Measurements from ENCODE around the gene NTPCR. TPM values are rescaled to one million over a fixed set of nuclear protein-coding genes. Genes with fewer than 3 reads are reported as not detected.

The NTPCR gene
- total and polyA plus RNA-seq, 4 donors: 30.8 to 51.6 (median 39.4) TPM

DNA sequence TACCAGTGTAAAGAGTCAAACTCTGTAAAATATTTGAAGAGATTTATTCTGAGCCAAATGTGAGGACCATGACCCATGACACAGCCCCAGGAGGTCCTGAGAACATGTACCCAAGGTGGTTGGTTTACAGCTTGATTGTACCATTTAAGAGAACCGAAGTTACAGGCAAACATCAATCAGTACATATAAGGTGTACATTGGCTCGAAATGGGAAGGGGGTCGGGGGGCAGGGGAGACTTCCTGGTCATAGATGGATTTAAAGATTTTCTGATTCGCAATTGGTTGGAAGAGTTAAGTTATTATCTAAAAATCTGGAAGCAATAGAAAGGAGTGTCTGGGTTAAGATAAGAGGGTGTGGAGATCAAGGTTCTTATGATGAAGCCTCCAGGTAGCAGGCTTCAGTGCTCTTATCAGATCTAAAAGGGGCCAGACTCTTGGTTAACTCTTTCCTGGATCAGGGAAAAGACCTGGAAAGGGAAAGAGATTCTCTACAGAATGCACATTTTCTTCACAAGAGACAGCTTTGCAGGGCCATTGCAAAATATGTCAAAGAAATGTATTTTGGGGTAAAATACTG lies 47.5 kb upstream of the NTPCR start:
- DNase-seq: no peak
- H3K9ac ChIP-seq (ENCODE audit: insufficient read depth in 1 of 2, low read length in 2 of 2): no peak overlapping the region
- no peak for ATAC-seq (ENCODE audit: insufficient read depth, low FRiP score)
- H3K4me1 ChIP-seq (ENCODE audit: control insufficient read depth in 5 of 5, insufficient read depth in 5 of 5, low read length in 5 of 5): peaks cover 0 to 11% (median 3%) of the 10 kb centered on the region in 5 donors
- H3K27ac ChIP-seq (ENCODE audit: low read depth in 1 of 2, low read length in 1 of 2): no peak overlapping the region
- H3K4me3 ChIP-seq: no peak overlapping the region
- H3K9me3 ChIP-seq (ENCODE audit: control insufficient read depth in 4 of 4, insufficient read depth in 3 of 4, low read length in 3 of 4): peaks cover 0 to 2% (median 0%) of the 10 kb centered on the region in 4 donors
- TF ChIP-seq, protein P1, sequence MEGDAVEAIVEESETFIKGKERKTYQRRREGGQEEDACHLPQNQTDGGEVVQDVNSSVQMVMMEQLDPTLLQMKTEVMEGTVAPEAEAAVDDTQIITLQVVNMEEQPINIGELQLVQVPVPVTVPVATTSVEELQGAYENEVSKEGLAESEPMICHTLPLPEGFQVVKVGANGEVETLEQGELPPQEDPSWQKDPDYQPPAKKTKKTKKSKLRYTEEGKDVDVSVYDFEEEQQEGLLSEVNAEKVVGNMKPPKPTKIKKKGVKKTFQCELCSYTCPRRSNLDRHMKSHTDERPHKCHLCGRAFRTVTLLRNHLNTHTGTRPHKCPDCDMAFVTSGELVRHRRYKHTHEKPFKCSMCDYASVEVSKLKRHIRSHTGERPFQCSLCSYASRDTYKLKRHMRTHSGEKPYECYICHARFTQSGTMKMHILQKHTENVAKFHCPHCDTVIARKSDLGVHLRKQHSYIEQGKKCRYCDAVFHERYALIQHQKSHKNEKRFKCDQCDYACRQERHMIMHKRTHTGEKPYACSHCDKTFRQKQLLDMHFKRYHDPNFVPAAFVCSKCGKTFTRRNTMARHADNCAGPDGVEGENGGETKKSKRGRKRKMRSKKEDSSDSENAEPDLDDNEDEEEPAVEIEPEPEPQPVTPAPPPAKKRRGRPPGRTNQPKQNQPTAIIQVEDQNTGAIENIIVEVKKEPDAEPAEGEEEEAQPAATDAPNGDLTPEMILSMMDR (IDR thresholded peaks at IDR 0.05; ENCODE audit: control extremely low read depth, extremely low read depth): no peak
- H3K27me3 ChIP-seq (ENCODE audit: control insufficient read depth in 3 of 3, insufficient read depth in 3 of 3, low read length in 2 of 3): no peaks in the 10 kb centered on the region
- no peaks in the 10 kb centered on the region for H3K36me3 ChIP-seq (ENCODE audit: control insufficient read depth in 4 of 4, insufficient read depth in 4 of 4, low read length in 4 of 4)
- WGBS, 2 donors: 88 to 92% methylated on average over 4 of the region's 4 CpGs

DNA sequence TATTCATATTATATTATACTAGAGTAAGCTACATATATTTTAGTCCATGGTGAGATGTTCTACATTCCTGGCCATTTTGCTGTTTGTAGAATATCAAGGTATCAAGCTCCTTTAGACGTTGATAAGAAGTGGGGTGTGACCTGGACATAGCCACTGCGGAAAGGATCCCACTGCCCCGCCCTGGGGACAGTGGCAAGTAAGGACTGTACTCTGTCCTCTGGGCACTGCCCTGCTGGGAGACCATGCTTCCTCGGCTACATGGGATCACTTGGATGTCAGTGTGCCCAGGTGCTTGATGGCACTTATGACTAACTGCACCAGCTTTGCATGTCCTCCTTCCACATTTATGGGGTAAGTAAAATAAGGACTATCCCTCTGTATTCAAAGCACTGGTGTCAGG lies 46.3 kb upstream of the NTPCR start:
- WGBS, 2 donors: 78 to 82% methylated on average over 4 of the region's 4 CpGs
- Histone ChIP-seq H3K36me3 (ENCODE audit: control insufficient read depth in 4 of 4, insufficient read depth in 4 of 4, low read length in 4 of 4) (no peaks in the 10 kb centered on the region), H3K9me3 (ENCODE audit: control insufficient read depth in 4 of 4, insufficient read depth in 3 of 4, low read length in 3 of 4) (peaks cover 0 to 2% (median 0%) of the 10 kb centered on the region in 4 donors), H3K27ac (ENCODE audit: low read depth in 1 of 2, low read length in 1 of 2) (no peak overlapping the region), H3K4me3 (no peak overlapping the region), H3K9ac (ENCODE audit: insufficient read depth in 1 of 2, low read length in 2 of 2) (no peak overlapping the region), H3K27me3 (ENCODE audit: control insufficient read depth in 3 of 3, insufficient read depth in 3 of 3, low read length in 2 of 3) (no peaks in the 10 kb centered on the region), H3K4me1 (ENCODE audit: control insufficient read depth in 5 of 5, insufficient read depth in 5 of 5, low read length in 5 of 5) (peaks cover 0 to 11% (median 3%) of the 10 kb centered on the region in 5 donors)
- ATAC-seq (ENCODE audit: insufficient read depth, low FRiP score) (no peak), DNase-seq (no peak)
- TF ChIP-seq, protein P1 (IDR thresholded peaks at IDR 0.05; ENCODE audit: control extremely low read depth, extremely low read depth): no peak

DNA sequence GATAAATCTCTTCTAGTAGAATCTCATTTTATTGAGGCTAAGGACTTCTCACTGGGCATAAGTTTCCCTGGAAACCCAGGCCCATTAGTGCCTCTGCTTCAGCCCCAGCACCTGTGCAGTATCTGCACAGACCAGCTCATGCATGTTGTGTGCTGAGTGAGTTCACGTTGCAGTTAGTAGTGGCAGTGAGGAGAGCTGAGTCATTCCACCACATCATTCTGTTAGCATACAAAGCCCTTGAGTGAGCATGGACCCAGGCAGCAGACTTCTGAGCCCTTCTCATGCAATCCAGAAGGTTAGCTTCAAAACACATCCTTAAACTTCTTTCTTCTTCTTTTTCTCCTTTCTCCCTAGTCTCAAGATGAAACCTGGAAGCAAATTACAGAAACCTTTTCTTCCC lies 45.8 kb upstream of the NTPCR start:
- Histone ChIP-seq H3K4me1 (ENCODE audit: control insufficient read depth in 5 of 5, insufficient read depth in 5 of 5, low read length in 5 of 5) (peaks cover 0 to 11% (median 3%) of the 10 kb centered on the region in 5 donors), H3K36me3 (ENCODE audit: control insufficient read depth in 4 of 4, insufficient read depth in 4 of 4, low read length in 4 of 4) (no peaks in the 10 kb centered on the region), H3K27me3 (ENCODE audit: control insufficient read depth in 3 of 3, insufficient read depth in 3 of 3, low read length in 2 of 3) (no peaks in the 10 kb centered on the region), H3K9ac (ENCODE audit: insufficient read depth in 1 of 2, low read length in 2 of 2) (no peak overlapping the region), H3K9me3 (ENCODE audit: control insufficient read depth in 4 of 4, insufficient read depth in 3 of 4, low read length in 3 of 4) (peaks cover 0 to 2% (median 0%) of the 10 kb centered on the region in 4 donors), H3K4me3 (no peak overlapping the region), H3K27ac (ENCODE audit: low read depth in 1 of 2, low read length in 1 of 2) (no peak overlapping the region)
- WGBS, 2 donors: 24 to 46% methylated on average over 1 of the region's 1 CpG
- TF ChIP-seq, protein P1 (IDR thresholded peaks at IDR 0.05; ENCODE audit: control extremely low read depth, extremely low read depth): no peak
- ATAC-seq (ENCODE audit: insufficient read depth, low FRiP score) (no peak), DNase-seq (no peak)

All from lung (tissue), 12 donors.